Measurements from ENCODE around the gene VPS54. TPM values are rescaled to one million over a fixed set of nuclear protein-coding genes. Genes with fewer than 3 reads are reported as not detected.
A peak's percentile ranks its signal among the peaks of the same experiment; 100 is the strongest.
"Not testable (repeated sequence)": the region's sequence is repeated elsewhere in the genome, so short reads cannot be mapped to it uniquely, and the experiment has no call there.

VPS54 gene
- total RNA-seq, 1 experiment from 2014 or later: 22.5 TPM

GRCh38 chr2:63849381-63850203 lies 169.6 kb downstream of the VPS54 start:
- no peak for DNase-seq (ENCODE audit: extremely low read depth, low read depth)

- DNase-seq (ENCODE audit: extremely low read depth, low read depth): not testable (repeated sequence)
Measured at GRCh38 chr2:63847571-63847970, 171.7 kb downstream of the VPS54 start.

GRCh38 chr2:63846487-63846886 lies 172.7 kb downstream of the VPS54 start:
- no peak for DNase-seq (ENCODE audit: extremely low read depth, low read depth)

- no peak for DNase-seq (ENCODE audit: extremely low read depth, low read depth)
Measured at GRCh38 chr2:63845866-63846265, 173.4 kb downstream of the VPS54 start.

GRCh38 chr2:63844616-63845015 lies 174.6 kb downstream of the VPS54 start:
- no peak for DNase-seq (ENCODE audit: extremely low read depth, low read depth)

GRCh38 chr2:63843791-63844190 lies 175.4 kb downstream of the VPS54 start:
- DNase-seq (ENCODE audit: extremely low read depth, low read depth): no peak

- no peak for DNase-seq (ENCODE audit: extremely low read depth, low read depth)
Measured at GRCh38 chr2:63843093-63843492, 176.1 kb downstream of the VPS54 start.

GRCh38 chr2:63842149-63843061 lies 176.8 kb downstream of the VPS54 start:
- DNase-seq (ENCODE audit: extremely low read depth, low read depth): peak; percentile 71

Small RNA genes within 50 kb of the gene (small RNA-seq; reads per million reads assigned to genes)
- gene RF01293: 0 reads per million in 2 experiments

Other genes with a start within 250 kb of the VPS54 start
- gene UGP2, start 177.5 kb downstream of the VPS54 start, total RNA-seq (2014; rRNA removed; shearing (Covaris generic)): 84.8 and 86.5 TPM in 2 replicates
- 9.4 and 9.6 TPM in 2 replicates for gene PELI1, start 125.0 kb upstream of the VPS54 start, total RNA-seq (2014; rRNA removed; shearing (Covaris generic))